Measurements from ENCODE around the gene ASTL.

The ASTL gene

DNA sequence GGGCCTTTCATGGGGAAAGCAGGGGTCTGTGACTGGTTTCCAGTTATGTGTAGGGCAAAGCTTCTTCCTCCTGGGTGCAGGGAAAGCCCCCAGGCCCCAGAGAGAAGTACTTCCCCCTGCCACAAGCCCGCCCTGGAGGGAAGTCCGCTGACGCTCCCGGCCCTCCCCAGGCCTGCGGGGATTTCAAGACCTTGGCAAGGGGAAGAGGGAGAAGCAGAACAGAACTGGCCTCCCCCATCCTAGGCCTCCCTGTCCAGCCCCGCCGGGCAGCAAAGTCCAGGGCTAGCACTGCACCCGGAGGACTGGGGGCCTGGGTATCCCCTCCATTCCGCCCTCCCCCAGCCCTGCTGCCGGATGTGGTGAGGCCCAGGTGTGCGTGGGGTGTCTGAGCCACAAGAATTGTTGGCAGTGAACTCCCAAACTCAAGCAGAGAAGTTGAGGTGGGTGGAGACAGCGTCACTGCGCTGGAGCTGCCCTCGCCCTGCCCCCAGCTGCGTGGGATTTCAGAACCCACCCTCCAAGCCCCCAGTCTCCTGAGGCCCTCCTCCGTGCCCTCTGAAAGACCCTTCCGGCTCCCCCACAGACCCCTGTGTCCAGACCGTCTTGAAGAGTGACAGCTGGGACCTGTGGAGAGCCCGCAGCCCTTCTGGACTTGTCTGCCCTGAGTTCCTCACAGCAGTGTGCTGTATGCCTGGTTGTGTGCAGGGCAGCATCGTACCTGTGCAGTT, 8.0 kb upstream of the ASTL start:
- ChIA-PET POLR2A (interaction anchor here (0.6 to 1.6 kb wide), 7 partner anchors 11 to 32 kb away, joined by 3 to 8 read pairs (median 3); no protein-coding TSS in a partner anchor), CTCF (interaction anchor here (0.7 to 2.4 kb wide), 7 partner anchors 9 to 153 kb away, joined by 3 to 13 read pairs (median 4); partner anchors contain the start of gene ASTL)
- H3K9me3 ChIP-seq (ENCODE audit: control extremely low read depth in 1 of 5, control insufficient read depth in 4 of 5, insufficient read depth in 2 of 5, low read depth in 1 of 5, low read length in 4 of 5): no peaks in the 10 kb centered on the region
- WGBS (ENCODE audit: insufficient coverage): 37% methylated on average over 7 of the region's 20 CpGs
- H3K27ac ChIP-seq (ENCODE audit: insufficient read depth in 1 of 2, low read depth in 1 of 2, low read length in 2 of 2, poor library complexity in 1 of 2, severe bottlenecking in 2 of 2): peak overlapping the region; percentile 77 to 79
- peak overlapping the region in 5 of 7 experiments; percentile 43 to 80 (median 76) for H3K4me3 ChIP-seq (ENCODE audit: control insufficient read depth in 1 of 7, extremely low read depth in 1 of 7, insufficient read depth in 4 of 7, low read depth in 2 of 7, low read length in 6 of 7)
- peaks cover 0 to 22% (median 2%) of the 10 kb centered on the region in 4 experiments for H3K36me3 ChIP-seq (ENCODE audit: control insufficient read depth in 4 of 4, insufficient read depth in 4 of 4, low read length in 3 of 4)
- DNase-seq: peak; percentile 78 to 93 (median 91)
- peaks cover 10 to 73% (median 67%) of the 10 kb centered on the region in 4 experiments for H3K4me1 ChIP-seq (ENCODE audit: control extremely low read depth in 1 of 4, control insufficient read depth in 4 of 4, insufficient read depth in 4 of 4, low read length in 3 of 4)
- no peaks in the 10 kb centered on the region for H3K27me3 ChIP-seq (replicated peaks in 2 of 5; ENCODE audit: control insufficient read depth in 4 of 5, insufficient read depth in 5 of 5, low read length in 4 of 5)

DNA sequence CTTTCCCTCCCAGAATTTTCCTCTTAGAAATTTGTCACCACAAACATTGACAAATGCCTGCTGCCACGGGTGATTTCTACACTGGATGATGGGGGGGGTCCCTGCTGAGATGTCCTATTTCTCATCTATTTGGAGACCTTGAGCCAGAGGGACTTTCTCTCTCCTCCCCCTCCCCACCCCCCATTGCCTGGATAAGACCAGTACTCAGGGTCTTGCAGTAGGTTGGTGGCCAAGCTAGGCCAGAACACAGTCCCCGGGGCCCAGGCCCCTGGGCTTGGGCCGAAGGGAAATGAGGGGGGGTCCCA, 7.5 kb upstream of the ASTL start:
- peak overlapping the region in 5 of 7 experiments; percentile 43 to 80 (median 76) for H3K4me3 ChIP-seq (ENCODE audit: control insufficient read depth in 1 of 7, extremely low read depth in 1 of 7, insufficient read depth in 4 of 7, low read depth in 2 of 7, low read length in 6 of 7)
- no peaks in the 10 kb centered on the region for H3K27me3 ChIP-seq (replicated peaks in 2 of 5; ENCODE audit: control insufficient read depth in 4 of 5, insufficient read depth in 5 of 5, low read length in 4 of 5)
- DNase-seq: peak in 1 of 3 donors; percentile 37
- H3K9me3 ChIP-seq (ENCODE audit: control extremely low read depth in 1 of 5, control insufficient read depth in 4 of 5, insufficient read depth in 2 of 5, low read depth in 1 of 5, low read length in 4 of 5): no peaks in the 10 kb centered on the region
- 0% methylated on average over 2 of the region's 3 CpGs for WGBS (ENCODE audit: insufficient coverage)
- peaks cover 10 to 71% (median 66%) of the 10 kb centered on the region in 4 experiments for H3K4me1 ChIP-seq (ENCODE audit: control extremely low read depth in 1 of 4, control insufficient read depth in 4 of 4, insufficient read depth in 4 of 4, low read length in 3 of 4)
- ChIA-PET CTCF (interaction anchor here (0.7 to 15.8 kb wide), 5 partner anchors 13 to 153 kb away, joined by 3 to 346 read pairs (median 3); no protein-coding TSS in a partner anchor), POLR2A (interaction anchor here (0.6 to 1.6 kb wide), 6 partner anchors 11 to 111 kb away, joined by 3 to 10 read pairs (median 5); no protein-coding TSS in a partner anchor)
- peak overlapping the region; percentile 77 to 79 for H3K27ac ChIP-seq (ENCODE audit: insufficient read depth in 1 of 2, low read depth in 1 of 2, low read length in 2 of 2, poor library complexity in 1 of 2, severe bottlenecking in 2 of 2)
- peaks cover 0 to 22% (median 2%) of the 10 kb centered on the region in 4 experiments for H3K36me3 ChIP-seq (ENCODE audit: control insufficient read depth in 4 of 4, insufficient read depth in 4 of 4, low read length in 3 of 4)

DNA sequence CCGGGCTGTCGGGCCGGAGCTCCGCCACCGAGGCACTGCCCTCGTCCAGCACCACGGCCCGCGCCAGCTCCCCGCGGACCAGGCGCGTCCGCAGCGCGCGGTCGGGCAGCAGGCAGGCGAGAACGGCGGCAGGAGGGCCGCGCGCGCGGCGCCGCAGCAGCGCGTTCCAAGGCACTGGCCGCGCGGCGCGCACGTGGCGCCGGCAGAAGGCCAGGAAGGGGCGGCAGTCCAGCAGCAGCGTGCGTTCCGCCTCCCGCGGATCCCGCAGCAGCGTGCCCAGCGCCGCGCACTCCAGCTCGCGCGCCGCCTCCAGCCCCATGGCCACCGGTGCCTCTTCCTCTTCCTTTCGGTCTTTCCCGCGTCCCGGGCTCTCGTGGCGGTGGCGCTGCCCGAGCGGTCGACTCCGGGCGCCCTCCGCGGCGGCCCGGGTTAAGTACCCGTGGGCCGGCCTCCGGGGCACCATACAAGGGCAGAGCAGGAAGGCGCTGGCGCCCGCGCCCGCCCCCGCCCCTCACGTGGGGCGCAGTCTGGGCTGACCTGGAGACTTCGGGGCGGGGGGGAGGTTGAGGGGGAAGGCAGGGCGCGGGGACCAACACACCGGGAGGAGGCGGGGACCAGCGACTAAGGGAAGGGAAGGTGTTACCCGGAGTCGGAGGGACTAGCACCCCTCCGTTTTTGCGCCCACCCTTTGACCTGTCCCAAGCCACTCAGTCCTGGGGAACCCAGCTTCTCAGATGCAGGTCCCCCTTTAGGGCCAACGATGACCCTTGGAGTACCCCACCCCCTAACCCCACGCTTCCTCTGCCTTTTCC, 6.9 kb upstream of the ASTL start, which contains the start of gene DUSP2:
TSS of gene DUSP2 (minus strand) at position 405 of the 812 bp plus-strand sequence. CDS start at position 319, 86 bp downstream.
- H3K27ac ChIP-seq (ENCODE audit: insufficient read depth in 1 of 2, low read depth in 1 of 2, low read length in 2 of 2, poor library complexity in 1 of 2, severe bottlenecking in 2 of 2): peak within 1 kb of the TSS; percentile 77 to 79
- DNase-seq: peak; percentile 84 to 93 (median 88)
- ChIA-PET POLR2A (interaction anchor here (0.6 to 1.6 kb wide), 7 partner anchors 10 to 364 kb away, joined by 3 to 10 read pairs (median 3); no protein-coding TSS in a partner anchor), CTCF (interaction anchor here (0.7 to 15.8 kb wide), 6 partner anchors 13 to 152 kb away, joined by 3 to 346 read pairs (median 4); no protein-coding TSS in a partner anchor)
- H3K9me3 ChIP-seq (ENCODE audit: control extremely low read depth in 1 of 5, control insufficient read depth in 4 of 5, insufficient read depth in 2 of 5, low read depth in 1 of 5, low read length in 4 of 5): no peaks in the 10 kb centered on the region
- H3K27me3 ChIP-seq (replicated peaks in 2 of 5; ENCODE audit: control insufficient read depth in 4 of 5, insufficient read depth in 5 of 5, low read length in 4 of 5): no peaks in the 10 kb centered on the region
- under 1% methylated on average over 67 of the region's 94 CpGs for WGBS (ENCODE audit: insufficient coverage)
- peak within 1 kb of the TSS; percentile 52 to 80 (median 69) for H3K4me3 ChIP-seq (ENCODE audit: control insufficient read depth in 1 of 7, extremely low read depth in 1 of 7, insufficient read depth in 4 of 7, low read depth in 2 of 7, low read length in 6 of 7)
- H3K4me1 ChIP-seq (ENCODE audit: control extremely low read depth in 1 of 4, control insufficient read depth in 4 of 4, insufficient read depth in 4 of 4, low read length in 3 of 4): peaks cover 10 to 71% (median 66%) of the 10 kb centered on the region in 4 experiments
- peaks cover 0 to 22% (median 2%) of the 10 kb centered on the region in 4 experiments for H3K36me3 ChIP-seq (ENCODE audit: control insufficient read depth in 4 of 4, insufficient read depth in 4 of 4, low read length in 3 of 4)

DNA sequence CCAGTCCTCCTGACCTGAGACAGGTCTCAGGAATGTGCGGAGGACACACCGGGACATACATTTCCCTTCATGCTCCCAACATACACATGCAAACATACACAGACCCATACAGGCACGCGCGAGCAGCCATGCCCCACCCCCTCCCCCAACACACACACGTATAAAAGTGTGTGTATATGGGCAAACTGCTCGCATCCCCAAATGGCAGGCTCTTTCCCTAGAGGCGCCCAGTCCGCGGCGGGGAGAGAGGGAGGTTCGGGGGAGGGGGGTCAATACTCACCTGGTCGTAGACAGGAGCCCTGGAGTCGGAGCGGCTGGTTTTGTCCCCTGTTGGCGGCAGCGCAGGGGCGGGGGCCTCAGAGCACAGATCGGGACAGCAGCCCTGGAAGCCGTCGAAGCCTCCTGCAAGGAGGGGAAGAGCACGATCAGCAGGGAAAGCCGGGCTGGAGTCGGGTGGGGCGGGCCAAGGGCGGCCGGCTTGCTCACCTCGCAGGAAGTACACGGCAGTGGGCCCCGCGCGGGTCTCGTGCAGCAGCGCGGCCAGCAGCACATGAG, 6.3 kb upstream of the ASTL start:
- DNase-seq: no peak
- WGBS (ENCODE audit: insufficient coverage): 1% methylated on average over 29 of the region's 35 CpGs
- H3K4me1 ChIP-seq (ENCODE audit: control extremely low read depth in 1 of 4, control insufficient read depth in 4 of 4, insufficient read depth in 4 of 4, low read length in 3 of 4): peaks cover 10 to 71% (median 66%) of the 10 kb centered on the region in 4 experiments
- no peak overlapping the region for H3K27ac ChIP-seq (ENCODE audit: insufficient read depth in 1 of 2, low read depth in 1 of 2, low read length in 2 of 2, poor library complexity in 1 of 2, severe bottlenecking in 2 of 2)
- ChIA-PET POLR2A (interaction anchor here (0.6 to 1.3 kb wide), 5 partner anchors 20 to 365 kb away, joined by 3 to 10 read pairs (median 5); no protein-coding TSS in a partner anchor), CTCF (interaction anchor here (1.2 to 15.8 kb wide), 3 partner anchors 26 to 117 kb away, joined by 3 to 346 read pairs (median 4); no protein-coding TSS in a partner anchor)
- peaks cover 0 to 22% (median 2%) of the 10 kb centered on the region in 4 experiments for H3K36me3 ChIP-seq (ENCODE audit: control insufficient read depth in 4 of 4, insufficient read depth in 4 of 4, low read length in 3 of 4)
- H3K4me3 ChIP-seq (ENCODE audit: control insufficient read depth in 1 of 7, extremely low read depth in 1 of 7, insufficient read depth in 4 of 7, low read depth in 2 of 7, low read length in 6 of 7): peak overlapping the region; percentile 52 to 80 (median 69)
- no peaks in the 10 kb centered on the region for H3K27me3 ChIP-seq (replicated peaks in 2 of 5; ENCODE audit: control insufficient read depth in 4 of 5, insufficient read depth in 5 of 5, low read length in 4 of 5)
- no peaks in the 10 kb centered on the region for H3K9me3 ChIP-seq (ENCODE audit: control extremely low read depth in 1 of 5, control insufficient read depth in 4 of 5, insufficient read depth in 2 of 5, low read depth in 1 of 5, low read length in 4 of 5)

DNA sequence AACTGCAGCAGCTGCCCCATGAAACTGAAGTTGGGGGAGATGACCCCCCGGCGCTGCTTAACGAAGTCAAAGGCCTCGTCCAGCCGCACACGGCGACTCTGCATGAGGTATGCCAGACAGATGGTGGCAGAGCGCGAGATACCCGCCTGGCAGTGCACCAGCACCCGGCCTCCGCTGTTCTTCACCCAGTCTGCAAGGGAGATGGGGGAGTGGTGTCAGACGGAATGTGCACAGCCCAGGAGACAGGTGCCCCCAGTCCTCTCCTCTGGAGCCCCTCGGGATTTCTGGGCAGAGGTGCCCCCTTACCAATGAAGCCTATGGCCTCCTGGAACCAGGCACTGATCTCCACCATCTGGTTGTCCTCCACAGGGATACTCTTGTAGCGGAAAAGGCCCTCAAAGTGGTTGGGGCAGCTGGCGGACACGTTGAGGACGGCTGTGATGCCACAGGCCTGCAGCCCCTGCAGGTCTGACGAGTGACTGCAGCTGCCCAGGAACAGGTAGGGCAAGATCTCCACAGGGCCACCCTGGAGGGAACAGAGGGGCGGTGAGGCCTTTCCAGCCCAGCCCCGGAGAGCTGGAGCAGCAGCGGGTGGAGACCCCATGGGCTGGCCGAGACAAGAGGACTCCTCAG, 5.7 kb upstream of the ASTL start:
- H3K4me1 ChIP-seq (ENCODE audit: control extremely low read depth in 1 of 4, control insufficient read depth in 4 of 4, insufficient read depth in 4 of 4, low read length in 3 of 4): peaks cover 7 to 69% (median 63%) of the 10 kb centered on the region in 4 experiments
- H3K27me3 ChIP-seq (replicated peaks in 2 of 5; ENCODE audit: control insufficient read depth in 4 of 5, insufficient read depth in 5 of 5, low read length in 4 of 5): no peaks in the 10 kb centered on the region
- CTCF ChIA-PET: interaction anchor here (1.0 to 15.8 kb wide), 8 partner anchors 23 to 118 kb away, joined by 3 to 346 read pairs (median 3); no protein-coding TSS in a partner anchor
- POLR2A ChIA-PET: interaction anchor here (0.9 to 1.3 kb wide), 2 partner anchors 20 to 30 kb away, joined by 3 to 5 read pairs; no protein-coding TSS in a partner anchor
- 88% methylated on average over 18 of the region's 23 CpGs for WGBS (ENCODE audit: insufficient coverage)
- DNase-seq: peak in 1 of 3 donors; percentile 27
- peak overlapping the region; percentile 52 to 80 (median 69) for H3K4me3 ChIP-seq (ENCODE audit: control insufficient read depth in 1 of 7, extremely low read depth in 1 of 7, insufficient read depth in 4 of 7, low read depth in 2 of 7, low read length in 6 of 7)
- H3K27ac ChIP-seq (ENCODE audit: insufficient read depth in 1 of 2, low read depth in 1 of 2, low read length in 2 of 2, poor library complexity in 1 of 2, severe bottlenecking in 2 of 2): no peak overlapping the region
- no peaks in the 10 kb centered on the region for H3K9me3 ChIP-seq (ENCODE audit: control extremely low read depth in 1 of 5, control insufficient read depth in 4 of 5, insufficient read depth in 2 of 5, low read depth in 1 of 5, low read length in 4 of 5)
- peaks cover 0 to 22% (median 2%) of the 10 kb centered on the region in 4 experiments for H3K36me3 ChIP-seq (ENCODE audit: control insufficient read depth in 4 of 4, insufficient read depth in 4 of 4, low read length in 3 of 4)
